AG10803 (cell line): Measurements from ENCODE around the gene SEMA6A.

ENCODE experiments used
- DNase-seq: peaks from one replicate; pipeline ENCODE4 v3.0.0; 2010; ENCODE audit warnings: low read depth
- H3K4me3 ChIP-seq: 2 replicates; pipeline ENCODE4 v1.5.1; 2011; ENCODE audit warnings: mild to moderate bottlenecking, low read length, control low read depth
- TF ChIP-seq, protein P1 (sequence below): conservative IDR thresholded peaks from 2 replicates; pipeline ENCODE4 v1.5.1; 2011; ENCODE audit warnings: mild to moderate bottlenecking, low read length, control low read depth, inconsistent platforms

The SEMA6A gene

DNA sequence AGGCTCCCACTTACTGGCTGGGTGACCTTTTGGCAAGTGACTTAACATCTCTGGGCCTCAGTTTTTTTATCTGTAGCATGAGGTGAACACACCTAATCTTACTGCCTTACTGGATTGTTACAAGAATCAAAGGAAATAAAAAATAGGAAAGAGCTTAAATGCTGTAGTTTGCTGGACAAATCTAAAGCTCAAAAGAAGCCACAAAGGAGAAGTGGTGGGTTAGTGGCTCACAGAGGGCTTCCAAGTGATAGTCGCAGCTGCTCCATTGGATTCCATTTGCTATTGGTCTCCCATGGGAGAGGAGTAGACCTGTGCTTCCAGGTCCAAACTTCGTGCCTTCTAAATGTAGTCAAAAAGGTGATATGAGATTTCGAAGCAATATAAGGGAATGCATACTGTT, 123.6 kb downstream of the SEMA6A start:
- no peak for DNase-seq
- TF ChIP-seq, protein P1, sequence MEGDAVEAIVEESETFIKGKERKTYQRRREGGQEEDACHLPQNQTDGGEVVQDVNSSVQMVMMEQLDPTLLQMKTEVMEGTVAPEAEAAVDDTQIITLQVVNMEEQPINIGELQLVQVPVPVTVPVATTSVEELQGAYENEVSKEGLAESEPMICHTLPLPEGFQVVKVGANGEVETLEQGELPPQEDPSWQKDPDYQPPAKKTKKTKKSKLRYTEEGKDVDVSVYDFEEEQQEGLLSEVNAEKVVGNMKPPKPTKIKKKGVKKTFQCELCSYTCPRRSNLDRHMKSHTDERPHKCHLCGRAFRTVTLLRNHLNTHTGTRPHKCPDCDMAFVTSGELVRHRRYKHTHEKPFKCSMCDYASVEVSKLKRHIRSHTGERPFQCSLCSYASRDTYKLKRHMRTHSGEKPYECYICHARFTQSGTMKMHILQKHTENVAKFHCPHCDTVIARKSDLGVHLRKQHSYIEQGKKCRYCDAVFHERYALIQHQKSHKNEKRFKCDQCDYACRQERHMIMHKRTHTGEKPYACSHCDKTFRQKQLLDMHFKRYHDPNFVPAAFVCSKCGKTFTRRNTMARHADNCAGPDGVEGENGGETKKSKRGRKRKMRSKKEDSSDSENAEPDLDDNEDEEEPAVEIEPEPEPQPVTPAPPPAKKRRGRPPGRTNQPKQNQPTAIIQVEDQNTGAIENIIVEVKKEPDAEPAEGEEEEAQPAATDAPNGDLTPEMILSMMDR, result no peak

DNA sequence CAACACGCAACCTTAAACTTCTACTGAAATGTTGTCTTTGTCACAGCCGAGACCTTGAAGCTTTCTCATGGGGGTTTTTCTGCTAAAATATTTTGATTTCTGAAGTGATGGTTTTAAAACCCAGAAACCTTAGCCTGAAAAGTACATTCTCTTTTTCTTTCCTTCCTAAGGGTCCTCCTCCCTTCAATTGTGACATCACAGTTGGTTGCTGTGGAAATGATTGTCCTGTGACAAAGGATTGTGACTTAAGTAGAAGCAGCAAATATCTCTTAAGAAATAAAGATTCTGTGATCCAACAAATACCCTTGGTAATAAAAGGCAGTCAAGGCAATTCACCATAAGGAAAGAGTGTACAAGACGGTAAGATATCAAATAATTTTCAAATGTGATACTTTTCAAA, 125.2 kb downstream of the SEMA6A start:
- TF ChIP-seq, protein P1, result no peak
- DNase-seq, result no peak
- no peak overlapping the region for H3K4me3 ChIP-seq

More for the DNA sequence above, 123.6 kb downstream of the SEMA6A start:
- H3K4me3 ChIP-seq, result no peak overlapping the region

DNA sequence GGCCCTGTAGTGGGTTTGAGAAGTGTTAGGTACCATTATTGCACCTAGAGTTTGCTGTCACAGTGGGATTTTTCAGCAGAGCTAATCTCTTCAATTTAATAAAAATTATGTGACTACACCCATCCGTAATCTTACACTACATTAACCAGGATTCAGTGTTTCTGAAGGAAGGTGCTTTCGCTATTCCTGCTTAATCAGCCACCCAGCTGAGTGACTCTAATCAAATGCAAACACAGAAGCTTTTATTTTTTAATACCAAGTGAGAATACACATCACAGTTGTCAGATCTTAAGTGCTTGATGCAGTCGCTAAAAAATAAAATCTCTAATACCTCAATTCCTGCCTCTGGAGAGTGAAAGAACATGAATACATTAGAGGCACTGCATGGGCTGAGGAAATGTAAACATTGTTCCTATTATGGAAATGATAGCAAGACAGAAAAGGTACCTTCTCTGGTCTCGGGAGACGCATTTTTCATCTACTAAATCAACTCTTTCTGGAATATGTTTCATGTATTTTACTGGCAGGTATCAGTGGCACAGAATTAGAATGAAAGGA, 125.7 kb downstream of the SEMA6A start:
- no peak for DNase-seq
- TF ChIP-seq, protein P1, result no peak

DNA sequence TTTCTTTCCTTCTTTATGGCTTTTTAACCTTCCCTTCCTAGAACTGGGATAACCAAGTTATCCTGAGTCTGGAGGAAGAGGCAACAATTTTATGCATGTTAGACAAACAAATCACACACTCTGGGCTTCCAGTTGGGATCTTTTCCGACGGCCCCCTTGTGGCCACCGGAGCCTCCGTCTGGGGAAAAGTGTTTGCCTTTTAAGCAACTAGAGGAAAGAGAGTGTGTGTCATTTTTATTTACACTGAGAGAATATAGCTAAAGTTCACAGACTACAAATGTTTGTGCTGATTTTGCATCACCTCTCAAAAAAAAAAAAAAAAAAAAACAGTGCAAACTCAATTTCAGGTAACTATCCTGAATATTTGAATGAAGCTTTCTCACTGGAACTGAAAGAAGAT, 126.2 kb downstream of the SEMA6A start:
- TF ChIP-seq, protein P1, result peak; percentile 38
- DNase-seq, result no peak

More for the DNA sequence above, 125.7 kb downstream of the SEMA6A start:
- H3K4me3 ChIP-seq, result no peak overlapping the region

DNA sequence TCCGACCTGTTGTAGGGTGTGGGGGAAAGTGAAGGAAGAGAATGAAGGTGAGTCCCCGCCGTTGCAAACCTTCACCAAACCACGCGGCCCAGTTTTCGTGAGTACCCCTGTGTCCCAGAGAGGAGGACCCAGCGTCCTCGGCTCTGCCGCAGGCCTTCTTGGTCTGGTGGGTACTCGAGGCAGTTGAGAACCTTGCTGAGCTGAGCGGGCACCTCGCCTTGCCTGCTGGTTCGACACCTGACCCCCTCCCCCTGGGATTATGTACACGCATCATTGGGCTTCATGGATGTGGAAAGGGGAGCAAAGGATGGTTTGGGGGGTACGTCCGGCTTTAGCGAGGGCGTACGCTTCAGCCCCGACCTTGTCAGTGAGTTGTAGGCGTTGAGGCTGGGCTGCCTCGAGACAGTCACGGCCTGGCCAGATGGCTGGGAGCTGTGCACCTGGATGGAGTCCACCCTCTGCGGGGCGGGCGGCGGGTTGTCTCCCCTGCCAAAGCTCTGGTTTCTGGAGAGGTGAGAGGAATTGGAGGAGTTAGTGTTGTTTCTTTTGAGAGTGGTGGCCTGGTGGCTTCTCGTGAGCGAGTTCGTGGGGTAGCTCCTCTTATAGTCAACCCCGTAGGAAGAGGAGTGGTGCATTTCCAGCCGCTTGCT, 128.1 kb downstream of the SEMA6A start:
- TF ChIP-seq, protein P1, result no peak
- no peak for DNase-seq
- H3K4me3 ChIP-seq, result no peak overlapping the region

More for the DNA sequence above, 126.2 kb downstream of the SEMA6A start:
- H3K4me3 ChIP-seq, result no peak overlapping the region

DNA sequence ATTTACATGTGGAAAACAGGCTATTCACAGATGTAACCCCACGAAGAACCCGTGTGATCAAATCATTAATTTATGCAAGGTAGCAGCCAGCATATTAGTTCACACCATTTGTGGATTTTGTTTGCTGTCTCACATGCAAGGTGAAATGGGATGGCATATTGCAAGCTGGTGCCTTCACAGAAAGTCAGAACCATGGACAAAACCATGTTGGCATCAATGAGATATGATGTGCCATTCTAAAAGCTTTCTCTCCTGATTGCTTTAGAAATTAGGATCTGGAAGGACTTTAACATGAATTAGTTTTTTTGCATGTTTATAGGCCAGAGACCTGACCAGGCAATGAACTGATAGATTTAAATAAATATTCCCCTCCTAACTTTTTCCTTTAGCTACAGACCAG, 129.3 kb downstream of the SEMA6A start:
- DNase-seq, result no peak
- TF ChIP-seq, protein P1, result no peak
- H3K4me3 ChIP-seq, result no peak overlapping the region
